ENCODE data around the gene LNX1. TPM values are rescaled to one million over a fixed set of nuclear protein-coding genes. Genes with fewer than 3 reads are reported as not detected.

Gene LNX1
- polyA plus RNA-seq, 1 of the 3 experiments (the other 2 are of a cell fraction): 0.16 TPM

GRCh38 chr4:53582194-53582593, 9.1 kb downstream of the LNX1 start:
- CTCF ChIA-PET: interaction anchor here (0.7 to 1.2 kb wide), 3 partner anchors 13 to 566 kb away, joined by 3 read pairs; no protein-coding TSS in a partner anchor
- Histone ChIP-seq H3K9me3 (no peaks in the 10 kb centered on the region), H3K36me3 (replicated peaks in 1 of 2; ENCODE audit: control insufficient read depth in 1 of 2, insufficient read depth in 2 of 2, low read length in 1 of 2) (no peaks in the 10 kb centered on the region), H3K9ac (no peak overlapping the region), H3F3A (replicated peaks; ENCODE audit: insufficient read depth) (peaks cover 4% of the 10 kb centered on the region), H4K20me1 (ENCODE audit: insufficient read depth) (no peaks in the 10 kb centered on the region), H3K4me3 (ENCODE audit: low read depth in 2 of 2, low read length in 1 of 2) (no peak overlapping the region), H3K27ac (ENCODE audit: low read depth in 2 of 2, low read length in 1 of 2) (no peak overlapping the region), H3K4me1 (ENCODE audit: control insufficient read depth in 1 of 2, insufficient read depth in 2 of 2, low read depth in 1 of 2, low read length in 1 of 2) (peaks cover 0 to 4% of the 10 kb centered on the region in 2 experiments; a peak in 2 of 4 replicates), H2AFZ (ENCODE audit: low read depth) (no peak overlapping the region), H3K79me2 (ENCODE audit: insufficient read depth) (no peaks in the 10 kb centered on the region), H3K9me2 (no peaks in the 10 kb centered on the region), H3K4me2 (no peak overlapping the region), H3K27me3 (ENCODE audit: insufficient read depth) (no peaks in the 10 kb centered on the region)
- no peak for DNase-seq
- 79% methylated on average over 4 of the region's 4 CpGs for WGBS (ENCODE audit: low lambda C conversion rate)
- POLR2A ChIA-PET: no interaction called here
- TF ChIP-seq MEF2A (IDR thresholded peaks at IDR 0.05; ENCODE audit: borderline replicate concordance, low read depth) (no peak), TAF1 (IDR thresholded peaks at IDR 0.05; ENCODE audit: borderline replicate concordance, low read depth, low read length) (no peak), RCOR1 (IDR thresholded peaks at IDR 0.05; ENCODE audit: low read length) (no peak), CHD2 (IDR thresholded peaks at IDR 0.05; ENCODE audit: low read length, partially characterized antibody) (no peak), SMC3 (IDR thresholded peaks at IDR 0.05; ENCODE audit: low read depth, low read length) (no peak), TEAD4 (IDR thresholded peaks at IDR 0.05; ENCODE audit: borderline replicate concordance, insufficient read depth) (no peak), RXRA (IDR thresholded peaks at IDR 0.05; ENCODE audit: borderline replicate concordance, low read depth) (no peak), RFX5 (IDR thresholded peaks at IDR 0.05; ENCODE audit: low read length) (no peak), RAD21 (IDR thresholded peaks at IDR 0.05; ENCODE audit: low read length) (no peak), PBX3 (IDR thresholded peaks at IDR 0.05) (no peak), JUND (IDR thresholded peaks at IDR 0.05) (no peak), YY1 (IDR thresholded peaks at IDR 0.05; ENCODE audit: low read depth) (no peak), USF1 (IDR thresholded peaks at IDR 0.05; ENCODE audit: borderline replicate concordance, low read depth) (no peak), MXI1 (IDR thresholded peaks at IDR 0.05; ENCODE audit: low read depth, low read length) (no peak), POLR2AphosphoS5 (IDR thresholded peaks at IDR 0.05; ENCODE audit: low read depth, low read length) (no peak), ZBTB33 (IDR thresholded peaks at IDR 0.05; ENCODE audit: borderline replicate concordance, low read depth) (no peak), GABPA (IDR thresholded peaks at IDR 0.05; ENCODE audit: low read depth) (no peak)
- TF ChIP-seq, protein P1, sequence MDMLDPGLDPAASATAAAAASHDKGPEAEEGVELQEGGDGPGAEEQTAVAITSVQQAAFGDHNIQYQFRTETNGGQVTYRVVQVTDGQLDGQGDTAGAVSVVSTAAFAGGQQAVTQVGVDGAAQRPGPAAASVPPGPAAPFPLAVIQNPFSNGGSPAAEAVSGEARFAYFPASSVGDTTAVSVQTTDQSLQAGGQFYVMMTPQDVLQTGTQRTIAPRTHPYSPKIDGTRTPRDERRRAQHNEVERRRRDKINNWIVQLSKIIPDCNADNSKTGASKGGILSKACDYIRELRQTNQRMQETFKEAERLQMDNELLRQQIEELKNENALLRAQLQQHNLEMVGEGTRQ (IDR thresholded peaks at IDR 0.05; ENCODE audit: borderline replicate concordance, low read depth, low read length): no peak

Measured in SK-N-SH (cell line).